ENCODE measurements around the gene DALRD3. TPM values are rescaled to one million over a fixed set of nuclear protein-coding genes. Genes with fewer than 3 reads are reported as not detected.
A peak's percentile ranks its signal among the peaks of the same experiment; 100 is the strongest.

Gene DALRD3
- total and polyA plus RNA-seq, 8 donors = 2.3 to 74.1 (median 38.2) TPM

- intact Hi-C loops (cut with DNase I; ENCODE audit: low total_unique reads) = no loop called here
- peaks cover 36 to 48% (median 46%) of the 10 kb centered on the region in 4 donors for H3K36me3 ChIP-seq
Observed at GRCh38 chr3:49023775-49024174, 5.4 kb upstream of the DALRD3 start.

GRCh38 chr3:49022688-49023171, 4.3 kb upstream of the DALRD3 start:
- WGBS, 5 donors = 5 to 24% (median 11%) methylated on average over 6 to 12 of the region's 12 CpGs
- DNase-seq = peak in 1 of 2 donors; percentile 36

More at GRCh38 chr3:49023775-49024174, 5.4 kb upstream of the DALRD3 start:
- no peaks in the 10 kb centered on the region for H3K27me3 ChIP-seq
- H3K9me3 ChIP-seq = no peaks in the 10 kb centered on the region
- peaks cover 40 to 79% (median 71%) of the 10 kb centered on the region in 4 donors for H3K4me1 ChIP-seq
- WGBS, 5 donors = 85 to 93% (median 88%) methylated on average over 4 of the region's 4 CpGs
- peak in 1 of 2 donors; percentile 5 for DNase-seq
- TF ChIP-seq CTCF (IDR thresholded peaks at IDR 0.05) (no peak), POLR2AphosphoS5 (IDR thresholded peaks at IDR 0.05) (no peak), POLR2A (IDR thresholded peaks at IDR 0.05) (no peak), EP300 (IDR thresholded peaks at IDR 0.05) (no peak)
- H3K27ac ChIP-seq = no peak overlapping the region
- H3K4me3 ChIP-seq = peak overlapping the region in 1 of 4 donors; percentile 94

GRCh38 chr3:49021813-49022687, 3.7 kb upstream of the DALRD3 start, which contains the start of gene NDUFAF3:
Gene NDUFAF3, plus strand, starts transcription at chr3:49022121. Its CDS starts 24 bp downstream, at chr3:49022145.
- intact Hi-C loops (cut with DNase I; ENCODE audit: low total_unique reads) = no loop called here
- H3K4me3 ChIP-seq = peak within 1 kb of the TSS; percentile 77 to 94 (median 85)
- no peaks in the 10 kb centered on the region for H3K27me3 ChIP-seq
- 0 to 1% (median 0%) methylated on average over 21 to 83 of the region's 83 CpGs for WGBS, 5 donors
- peak within 1 kb of the TSS; percentile 98 to 100 (median 99) for H3K27ac ChIP-seq
- peaks cover 36 to 43% (median 42%) of the 10 kb centered on the region in 4 donors for H3K36me3 ChIP-seq
- H3K9me3 ChIP-seq = no peaks in the 10 kb centered on the region
- H3K4me1 ChIP-seq = peaks cover 42 to 74% (median 74%) of the 10 kb centered on the region in 4 donors
- TF ChIP-seq POLR2AphosphoS5 (IDR thresholded peaks at IDR 0.05) (peak; percentile 86 to 97 (median 96)), CTCF (IDR thresholded peaks at IDR 0.05) (peak in 5 of 7 experiments; percentile 86 to 96 (median 95)), EP300 (IDR thresholded peaks at IDR 0.05) (no peak), POLR2A (IDR thresholded peaks at IDR 0.05) (peak in 2 of 4 donors; percentile 61 to 89)
- DNase-seq = peak; percentile 95 to 98

More at GRCh38 chr3:49022688-49023171, 4.3 kb upstream of the DALRD3 start:
- Histone ChIP-seq H3K4me3 (peak overlapping the region; percentile 77 to 94 (median 85)), H3K9me3 (no peaks in the 10 kb centered on the region), H3K27ac (peak overlapping the region; percentile 98 to 100 (median 99)), H3K36me3 (peaks cover 36 to 48% (median 46%) of the 10 kb centered on the region in 4 donors), H3K4me1 (peaks cover 35 to 73% (median 68%) of the 10 kb centered on the region in 4 donors), H3K27me3 (no peaks in the 10 kb centered on the region)
- intact Hi-C loops (cut with DNase I; ENCODE audit: low total_unique reads) = no loop called here
- no peak for TF ChIP-seq POLR2AphosphoS5 (IDR thresholded peaks at IDR 0.05)
- no peak for TF ChIP-seq EP300 (IDR thresholded peaks at IDR 0.05)
- TF ChIP-seq POLR2A (IDR thresholded peaks at IDR 0.05) = no peak
- TF ChIP-seq CTCF (IDR thresholded peaks at IDR 0.05) = no peak

GRCh38 chr3:49021213-49021812, 2.9 kb upstream of the DALRD3 start:
- intact Hi-C loops (cut with DNase I; ENCODE audit: low total_unique reads) = no loop called here
- peak overlapping the region; percentile 98 to 100 (median 99) for H3K27ac ChIP-seq
- DNase-seq = peak; percentile 100
- H3K36me3 ChIP-seq = peaks cover 30 to 41% (median 40%) of the 10 kb centered on the region in 4 donors
- H3K27me3 ChIP-seq = no peaks in the 10 kb centered on the region
- peaks cover 44 to 79% (median 77%) of the 10 kb centered on the region in 4 donors for H3K4me1 ChIP-seq
- peak overlapping the region; percentile 77 to 94 (median 85) for H3K4me3 ChIP-seq
- H3K9me3 ChIP-seq = no peaks in the 10 kb centered on the region
- peak in 2 of 4 donors; percentile 99 for TF ChIP-seq POLR2A (IDR thresholded peaks at IDR 0.05)
- TF ChIP-seq CTCF (IDR thresholded peaks at IDR 0.05) = no peak
- TF ChIP-seq POLR2AphosphoS5 (IDR thresholded peaks at IDR 0.05) = peak; percentile 92 to 100 (median 98)
- no peak for TF ChIP-seq EP300 (IDR thresholded peaks at IDR 0.05)
- WGBS, 5 donors = 0 to 2% (median 1%) methylated on average over 15 to 60 of the region's 60 CpGs

Data from stomach (tissue), 9 donors.